Right lobe of liver (tissue), 6 donors: ENCODE results near the gene TBCEL. TPM values are rescaled to one million over a fixed set of nuclear protein-coding genes. Genes with fewer than 3 reads are reported as not detected.

ENCODE experiments used
- ATAC-seq, 4 donors: fragments of 200-7000 bp; cut with Tn5 transposase; one replicate each; pipeline ENCODE4 v1.9.1; 2020; ENCODE audit warnings: mild to moderate bottlenecking in 4 of 4, moderate library complexity in 4 of 4
- DNase-seq, 3 donors: peaks; one replicate each; pipeline ENCODE4 v3.0.0-alpha.2; 2020
- H3K27ac ChIP-seq, 3 donors: fragments of 200-600 bp; one replicate each; pipeline ENCODE4 v1.8.0; 2022
- H3K27me3 ChIP-seq, 2 donors: fragments of 200-600 bp; one replicate each; pipeline ENCODE4 v1.8.0; 2022
- H3K36me3 ChIP-seq, 4 donors: fragments of 200-600 bp; sonication (generic) in 1 of 4; one replicate each; pipeline versions ENCODE4 v1.5.1 to v1.8.0; 2017 to 2022; ENCODE audit warnings: control low read depth in 1 of 4
- H3K4me1 ChIP-seq, 4 donors: fragments of 200-600 bp; sonication (generic) in 1 of 4; one replicate each; pipeline versions ENCODE4 v1.5.1 to v1.8.0; 2017 to 2022; ENCODE audit warnings: control low read depth in 1 of 4
- H3K4me3 ChIP-seq, 3 donors: fragments of 200-600 bp; one replicate each; pipeline ENCODE4 v1.8.0; 2022
- H3K9me3 ChIP-seq, 4 donors: fragments of 200-600 bp; sonication (generic) in 1 of 4; one replicate each; pipeline versions ENCODE4 v1.5.1 to v1.8.0; 2017 to 2022; ENCODE audit warnings: control low read depth in 1 of 4
- POLR2A ChIP-seq: fragments of 450-650 bp; IDR thresholded peaks from one replicate; pipeline ENCODE4 v1.6.1; 2017; ENCODE audit warnings: antibody characterized with exemption, mild to moderate bottlenecking
- WGBS: methylation state at CpG from one replicate; pipeline ENCODE4 v1.1.6; 2018; ENCODE audit warnings: low coverage, low lambda C conversion rate; ENCODE audit not compliant: insufficient coverage; ENCODE audit errors: missing lambda C conversion rate; 5-methylcytosine and 5-hydroxymethylcytosine counted together
- intact Hi-C, 2 donors: fragments of 100-400 bp; cut with DNase I; formaldehyde crosslinking; loops; one replicate each; pipeline versions ENCODE4 v1.11.2 to v1.14.1; 2022
- total RNA-seq, 6 experiments: library from RNA; depleted of rRNA in 2 of 6; stranded (reverse); fragments of >200 nt in 2 of 6; fragmentation: NEBNext Ultra II Directional in 3 of 6; extraction: Animal tissue kit (Norgen Biotek cat#: 25700) in 3 of 6; gene quantifications; one replicate each; pipeline versions ENCODE4 v1.1.0 to v1.2.4, GENCODE V29; 2016 to 2023
- TF ChIP-seq, protein P1 (sequence below), 4 donors: fragments of 200-600 bp in 3 of 4; fragments of 450-650 bp in 1 of 4; IDR thresholded peaks; one replicate each; pipeline versions ENCODE4 v1.5.1 to v1.8.0; 2016 to 2022; ENCODE audit warnings: antibody characterized with exemption in 4 of 4, mild to moderate bottlenecking in 2 of 4
- donor health status: DM: no; HTN: yes; CAD: no.
- donor health status: DM: no; HTN: no; CAD: no.
- donor health status: DM: no; HTN: no; CAD: no.
- donor health status: DM: no; HTN: yes; CAD: no.
- donor health status: DM: no; HTN: yes; CAD: no.

The TBCEL gene
- total RNA-seq, 6 experiments from 2014 or later, result 9.6 to 37.9 (median 17.8) TPM

DNA sequence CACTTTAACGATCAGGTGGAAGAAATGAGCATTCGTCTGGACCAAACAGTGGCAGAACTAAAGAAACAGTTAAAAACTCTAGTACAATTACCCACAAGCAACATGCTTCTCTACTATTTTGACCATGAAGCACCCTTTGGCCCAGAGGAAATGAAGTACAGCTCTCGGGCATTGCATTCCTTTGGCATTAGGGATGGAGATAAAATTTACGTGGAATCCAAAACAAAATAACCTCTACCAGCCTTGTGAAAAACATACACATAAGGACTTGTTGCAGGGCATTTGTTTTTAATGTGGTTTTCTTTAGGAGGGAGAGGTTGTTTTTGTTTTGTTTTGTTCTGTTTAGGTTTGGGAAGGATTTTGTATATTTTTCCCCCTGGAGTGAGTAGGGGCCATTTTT lies 63.0 kb downstream of the TBCEL start:
- Histone ChIP-seq H3K27ac (no peak overlapping the region), H3K4me3 (no peak overlapping the region), H3K27me3 (no peaks in the 10 kb centered on the region), H3K36me3 (no peaks in the 10 kb centered on the region), H3K4me1 (peaks cover 0 to 41% (median 10%) of the 10 kb centered on the region in 4 donors), H3K9me3 (no peaks in the 10 kb centered on the region)
- ATAC-seq, result no peak
- 84% methylated on average over 4 of the region's 4 CpGs for WGBS
- TF ChIP-seq POLR2A, result no peak
- TF ChIP-seq, protein P1, sequence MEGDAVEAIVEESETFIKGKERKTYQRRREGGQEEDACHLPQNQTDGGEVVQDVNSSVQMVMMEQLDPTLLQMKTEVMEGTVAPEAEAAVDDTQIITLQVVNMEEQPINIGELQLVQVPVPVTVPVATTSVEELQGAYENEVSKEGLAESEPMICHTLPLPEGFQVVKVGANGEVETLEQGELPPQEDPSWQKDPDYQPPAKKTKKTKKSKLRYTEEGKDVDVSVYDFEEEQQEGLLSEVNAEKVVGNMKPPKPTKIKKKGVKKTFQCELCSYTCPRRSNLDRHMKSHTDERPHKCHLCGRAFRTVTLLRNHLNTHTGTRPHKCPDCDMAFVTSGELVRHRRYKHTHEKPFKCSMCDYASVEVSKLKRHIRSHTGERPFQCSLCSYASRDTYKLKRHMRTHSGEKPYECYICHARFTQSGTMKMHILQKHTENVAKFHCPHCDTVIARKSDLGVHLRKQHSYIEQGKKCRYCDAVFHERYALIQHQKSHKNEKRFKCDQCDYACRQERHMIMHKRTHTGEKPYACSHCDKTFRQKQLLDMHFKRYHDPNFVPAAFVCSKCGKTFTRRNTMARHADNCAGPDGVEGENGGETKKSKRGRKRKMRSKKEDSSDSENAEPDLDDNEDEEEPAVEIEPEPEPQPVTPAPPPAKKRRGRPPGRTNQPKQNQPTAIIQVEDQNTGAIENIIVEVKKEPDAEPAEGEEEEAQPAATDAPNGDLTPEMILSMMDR (IDR thresholded peaks at IDR 0.05), result no peak
- intact Hi-C loops, result no loop called here
- no peak for DNase-seq

DNA sequence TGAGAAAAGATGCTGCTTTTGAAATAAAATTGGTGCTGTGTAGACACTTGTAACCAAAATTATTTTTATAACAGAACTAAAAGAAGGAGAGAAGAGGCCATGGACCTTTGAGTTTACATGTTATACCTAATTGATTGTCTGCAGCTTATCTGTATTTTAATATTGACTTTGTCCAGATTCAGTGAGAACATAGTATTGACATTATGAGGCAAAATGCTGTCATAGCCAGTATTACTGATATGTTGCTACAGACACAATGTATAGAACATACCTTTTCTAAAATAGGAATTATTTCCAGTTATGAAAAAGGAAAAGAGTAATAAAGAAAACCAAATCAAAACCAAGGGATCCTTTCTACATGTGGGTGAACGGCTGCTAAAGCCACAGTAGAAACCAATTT lies 65.7 kb downstream of the TBCEL start:
- Histone ChIP-seq H3K4me3 (no peak overlapping the region), H3K36me3 (no peaks in the 10 kb centered on the region), H3K4me1 (peaks cover 0 to 48% (median 10%) of the 10 kb centered on the region in 4 donors), H3K27me3 (no peaks in the 10 kb centered on the region), H3K9me3 (no peaks in the 10 kb centered on the region), H3K27ac (peak overlapping the region; percentile 58 to 78 (median 68))
- WGBS, result 60% methylated on average over 1 of the region's 1 CpG
- ATAC-seq, result peak; percentile 42 to 63 (median 50)
- intact Hi-C loops, result no loop called here
- no peak for TF ChIP-seq POLR2A
- TF ChIP-seq, protein P1 (IDR thresholded peaks at IDR 0.05), result no peak
- DNase-seq, result no peak

DNA sequence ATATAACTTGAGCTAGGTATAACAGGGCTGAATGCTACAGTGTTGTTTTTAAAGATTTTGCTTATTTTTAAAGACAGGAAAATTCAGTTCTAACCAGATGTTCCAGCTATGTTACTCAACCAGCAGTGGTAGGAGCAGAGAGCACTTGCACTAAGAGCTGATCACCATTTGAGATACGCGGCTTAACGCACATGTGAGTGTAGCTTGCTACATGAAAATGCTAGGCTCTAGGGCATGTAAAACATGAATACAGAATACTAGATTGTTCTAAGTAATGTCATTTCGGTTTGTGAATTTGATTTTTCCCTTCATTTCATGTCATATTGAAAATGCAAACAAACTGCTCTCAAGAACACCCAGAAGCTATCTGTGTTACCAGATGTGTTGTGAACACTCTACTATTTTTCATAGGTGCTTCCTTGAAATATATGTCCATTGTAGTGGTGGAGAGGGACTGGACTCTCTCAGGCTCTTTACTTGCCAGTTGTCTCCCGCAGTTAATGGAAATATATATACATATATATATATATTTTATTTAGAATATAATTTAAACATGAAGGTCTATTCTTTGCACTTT lies 66.3 kb downstream of the TBCEL start:
- peaks cover 0 to 48% (median 10%) of the 10 kb centered on the region in 4 donors for H3K4me1 ChIP-seq
- no peak for TF ChIP-seq POLR2A
- TF ChIP-seq, protein P1 (IDR thresholded peaks at IDR 0.05), result no peak
- no peak overlapping the region for H3K4me3 ChIP-seq
- no peaks in the 10 kb centered on the region for H3K9me3 ChIP-seq
- H3K27me3 ChIP-seq, result no peaks in the 10 kb centered on the region
- 66% methylated on average over 5 of the region's 5 CpGs for WGBS
- DNase-seq (no peak), ATAC-seq (peak; percentile 23 to 50 (median 37))
- H3K27ac ChIP-seq, result peak overlapping the region; percentile 58 to 78 (median 68)
- intact Hi-C loops, result no loop called here
- no peaks in the 10 kb centered on the region for H3K36me3 ChIP-seq

DNA sequence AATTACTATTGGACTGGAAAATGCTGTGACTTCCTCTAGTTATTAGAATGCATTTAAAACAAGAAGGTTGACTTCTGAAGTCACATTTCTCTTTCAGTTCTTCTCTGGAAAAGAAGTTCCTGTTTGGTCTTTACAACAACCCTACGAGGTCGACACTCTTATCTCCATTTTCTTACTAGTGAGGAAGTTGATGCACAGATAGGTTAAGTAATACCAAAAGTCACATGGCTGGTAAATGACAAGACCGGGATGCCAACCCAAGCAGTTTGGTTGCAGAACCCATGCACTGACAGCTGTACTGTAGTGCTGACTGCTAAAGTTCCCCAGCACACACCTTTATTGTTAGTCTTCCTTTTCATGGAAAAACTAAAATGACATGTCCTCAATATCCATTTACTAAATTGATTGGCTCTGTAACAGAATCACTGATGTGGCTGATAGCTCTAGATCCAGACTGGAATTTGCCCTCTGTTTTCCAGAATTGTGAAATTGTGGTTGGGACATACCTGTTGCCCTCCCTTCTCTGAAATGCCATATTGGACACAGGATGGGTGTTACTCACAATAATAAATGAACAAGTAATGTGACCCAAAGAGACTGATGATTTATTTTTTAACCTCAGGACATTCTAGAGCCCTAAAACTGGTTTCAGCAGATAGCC lies 67.7 kb downstream of the TBCEL start:
- no peak for TF ChIP-seq POLR2A
- TF ChIP-seq, protein P1 (IDR thresholded peaks at IDR 0.05), result no peak
- Histone ChIP-seq H3K9me3 (no peaks in the 10 kb centered on the region), H3K27ac (peak overlapping the region; percentile 58 to 78 (median 68)), H3K4me3 (no peak overlapping the region), H3K27me3 (no peaks in the 10 kb centered on the region), H3K4me1 (peaks cover 0 to 39% (median 10%) of the 10 kb centered on the region in 4 donors), H3K36me3 (no peaks in the 10 kb centered on the region)
- 3% methylated on average over 3 of the region's 3 CpGs for WGBS
- intact Hi-C loops, result no loop called here
- DNase-seq (peak in 2 of 3 donors; percentile 25 to 72), ATAC-seq (peak; percentile 75 to 92 (median 79))
